SK-N-SH treated with all-trans-retinoic acid at 6 μM for 48 hours (cell line): ENCODE data around the gene IDH1.

Source experiments
- ESRRG ChIP-seq: fragments of 250-450 bp; sonication (Bioruptor Pico); IDR thresholded peaks from 2 replicates; pipeline ENCODE4 v1.6.1; 2021; ENCODE audit warnings: mild to moderate bottlenecking
- GLIS3 ChIP-seq: fragments of 250-450 bp; sonication (Bioruptor Pico); IDR thresholded peaks from 2 replicates; pipeline ENCODE4 v1.5.0; 2020; ENCODE audit warnings: mild to moderate bottlenecking, moderate library complexity
- ISL1 ChIP-seq: fragments of 250-450 bp; sonication (Bioruptor Pico); IDR thresholded peaks from 2 replicates; pipeline ENCODE4 v2.1.2; 2022; ENCODE audit warnings: mild to moderate bottlenecking, moderate library complexity
- ZFP3 ChIP-seq: fragments of 250-450 bp; sonication (Bioruptor Pico); IDR thresholded peaks from 2 replicates; pipeline ENCODE4 v1.5.0; 2020; ENCODE audit warnings: mild to moderate bottlenecking, moderate library complexity
- ZFP30 ChIP-seq: fragments of 450-650 bp; formaldehyde crosslinking; IDR thresholded peaks from 2 replicates; pipeline ENCODE4 v1.5.0; 2022; ENCODE audit warnings: mild to moderate bottlenecking, moderate library complexity
- ZNF565 ChIP-seq: fragments of 450-650 bp; formaldehyde crosslinking; conservative IDR thresholded peaks from 2 replicates; pipeline ENCODE4 v1.5.0; 2020; ENCODE audit warnings: low read depth, mild to moderate bottlenecking, moderate library complexity
- TF ChIP-seq, protein P1 (sequence below): fragments of 250-450 bp; sonication (Bioruptor Pico); IDR thresholded peaks from 2 replicates; pipeline ENCODE4 v1.5.1; 2020; ENCODE audit warnings: low read depth, mild to moderate bottlenecking, moderate library complexity
- TF ChIP-seq, protein P2 (sequence below): fragments of 250-450 bp; sonication (Bioruptor Pico); IDR thresholded peaks from 2 replicates; pipeline ENCODE4 v1.8.0; 2020; ENCODE audit warnings: mild to moderate bottlenecking, moderate library complexity, borderline replicate concordance

DNA sequence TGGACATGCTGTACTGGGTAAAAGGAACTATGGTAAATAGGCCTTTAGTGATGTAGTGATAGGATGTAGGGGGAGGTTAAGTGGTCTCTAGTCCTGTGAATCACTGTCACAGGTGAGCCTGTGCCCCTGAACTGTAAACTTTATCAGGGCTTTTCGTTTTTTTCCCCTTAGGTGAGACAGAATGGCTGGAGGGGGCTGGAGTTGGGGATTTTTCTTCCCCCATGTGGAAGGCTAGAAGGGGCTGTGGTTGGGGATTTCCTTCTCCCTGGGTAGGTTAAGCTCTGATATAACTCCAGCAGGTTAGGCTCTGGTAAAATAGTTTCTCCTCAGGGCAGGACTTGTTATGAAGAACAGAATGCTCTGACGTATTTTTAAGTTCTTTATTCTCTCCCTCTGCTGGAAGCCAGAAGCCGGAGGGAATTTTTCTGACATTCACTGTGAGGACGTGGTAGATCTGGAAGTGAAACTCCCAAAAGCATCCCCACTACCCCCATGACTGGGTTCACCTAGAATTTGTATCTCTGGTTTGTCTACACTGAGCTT is 39.7 kb upstream of the IDH1 start:
- no peak for TF ChIP-seq ZFP3 (CRISPR knock-in tag)
- TF ChIP-seq ZFP30 (CRISPR knock-in tag), result no peak
- TF ChIP-seq GLIS3 (CRISPR knock-in tag), result no peak
- TF ChIP-seq ISL1, result no peak
- TF ChIP-seq, protein P1, sequence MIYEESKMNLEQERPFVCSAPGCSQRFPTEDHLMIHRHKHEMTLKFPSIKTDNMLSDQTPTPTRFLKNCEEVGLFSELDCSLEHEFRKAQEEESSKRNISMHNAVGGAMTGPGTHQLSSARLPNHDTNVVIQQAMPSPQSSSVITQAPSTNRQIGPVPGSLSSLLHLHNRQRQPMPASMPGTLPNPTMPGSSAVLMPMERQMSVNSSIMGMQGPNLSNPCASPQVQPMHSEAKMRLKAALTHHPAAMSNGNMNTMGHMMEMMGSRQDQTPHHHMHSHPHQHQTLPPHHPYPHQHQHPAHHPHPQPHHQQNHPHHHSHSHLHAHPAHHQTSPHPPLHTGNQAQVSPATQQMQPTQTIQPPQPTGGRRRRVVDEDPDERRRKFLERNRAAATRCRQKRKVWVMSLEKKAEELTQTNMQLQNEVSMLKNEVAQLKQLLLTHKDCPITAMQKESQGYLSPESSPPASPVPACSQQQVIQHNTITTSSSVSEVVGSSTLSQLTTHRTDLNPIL (CRISPR knock-in tag), result no peak
- TF ChIP-seq, protein P2, sequence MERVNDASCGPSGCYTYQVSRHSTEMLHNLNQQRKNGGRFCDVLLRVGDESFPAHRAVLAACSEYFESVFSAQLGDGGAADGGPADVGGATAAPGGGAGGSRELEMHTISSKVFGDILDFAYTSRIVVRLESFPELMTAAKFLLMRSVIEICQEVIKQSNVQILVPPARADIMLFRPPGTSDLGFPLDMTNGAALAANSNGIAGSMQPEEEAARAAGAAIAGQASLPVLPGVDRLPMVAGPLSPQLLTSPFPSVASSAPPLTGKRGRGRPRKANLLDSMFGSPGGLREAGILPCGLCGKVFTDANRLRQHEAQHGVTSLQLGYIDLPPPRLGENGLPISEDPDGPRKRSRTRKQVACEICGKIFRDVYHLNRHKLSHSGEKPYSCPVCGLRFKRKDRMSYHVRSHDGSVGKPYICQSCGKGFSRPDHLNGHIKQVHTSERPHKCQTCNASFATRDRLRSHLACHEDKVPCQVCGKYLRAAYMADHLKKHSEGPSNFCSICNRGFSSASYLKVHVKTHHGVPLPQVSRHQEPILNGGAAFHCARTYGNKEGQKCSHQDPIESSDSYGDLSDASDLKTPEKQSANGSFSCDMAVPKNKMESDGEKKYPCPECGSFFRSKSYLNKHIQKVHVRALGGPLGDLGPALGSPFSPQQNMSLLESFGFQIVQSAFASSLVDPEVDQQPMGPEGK (CRISPR knock-in tag), result no peak
- TF ChIP-seq ZNF565 (CRISPR knock-in tag), result no peak
- TF ChIP-seq ESRRG (CRISPR knock-in tag), result no peak
